Activated T-helper 1 cell treated with anti-CD3 and anti-CD28 coated beads, Interleukin-12 subunit alpha, Interleukin-12 subunit beta, Interleukin-2, Interleukin-4 antibody, amounts not matched to agents 30 ng/mL and 10 ng/mL and 1 ng/mL, durations not matched to agents 14 hours and 24 hours and 36 hours (primary cell): ENCODE data around the gene AMHR2. TPM values are rescaled to one million over a fixed set of nuclear protein-coding genes. Genes with fewer than 3 reads are reported as not detected.

Experiments used
- DNase-seq: peaks from one replicate; pipeline ENCODE4 v3.0.0; 2021; ENCODE audit warnings: low spot score
- H3K27ac Mint-ChIP-seq: one replicate; pipeline ENCODE4 v1.8.0; 2021; ENCODE audit warnings: mild to moderate bottlenecking, mixed read lengths
- H3K27me3 Mint-ChIP-seq: one replicate; pipeline ENCODE4 v1.8.0; 2022; ENCODE audit warnings: mild to moderate bottlenecking, moderate library complexity, mixed read lengths; ENCODE audit not compliant: insufficient read depth
- H3K36me3 Mint-ChIP-seq: one replicate; pipeline ENCODE4 v1.8.0; 2021; ENCODE audit warnings: low read depth, mixed read lengths
- H3K4me1 Mint-ChIP-seq: one replicate; pipeline ENCODE4 v1.8.0; 2021; ENCODE audit warnings: low read depth, mixed read lengths
- H3K4me3 Mint-ChIP-seq: one replicate; pipeline ENCODE4 v1.8.0; 2021; ENCODE audit warnings: mild to moderate bottlenecking, moderate library complexity, mixed read lengths
- H3K9me3 Mint-ChIP-seq: one replicate; pipeline ENCODE4 v1.8.0; 2021; ENCODE audit warnings: mixed read lengths
- intact Hi-C: fragments of 100-400 bp; cut with micrococcal nuclease; formaldehyde crosslinking; loops from one replicate; pipeline ENCODE4 v1.15.1; 2024
- total RNA-seq: library from RNA; stranded (reverse); gene quantifications from 2 replicates; pipeline ENCODE4 v1.2.3, GENCODE V29; 2022

The AMHR2 gene
- total RNA-seq, 1 donor from 2014 or later: not detected

- peaks cover 66% of the 10 kb centered on the region for H3K36me3 Mint-ChIP-seq
- intact Hi-C loops: no loop called here
- no peak overlapping the region for H3K27ac Mint-ChIP-seq
- no peak overlapping the region for H3K4me3 Mint-ChIP-seq
- H3K4me1 Mint-ChIP-seq: no peaks in the 10 kb centered on the region
- no peaks in the 10 kb centered on the region for H3K27me3 Mint-ChIP-seq
- no peak for DNase-seq
- H3K9me3 Mint-ChIP-seq: no peaks in the 10 kb centered on the region
Measured at GRCh38 chr12:53480491-53481442, 57.1 kb downstream of the AMHR2 start.

Other genes starting within 250 kb of the AMHR2 start
- 48.1 and 52.8 TPM in 2 replicates for gene ZNF740, start 243.1 kb upstream of the AMHR2 start, total RNA-seq
- gene CSAD, start 242.9 kb upstream of the AMHR2 start, total RNA-seq: 21.7 and 22.6 TPM in 2 replicates
- gene ITGB7, start 216.6 kb upstream of the AMHR2 start, total RNA-seq: 258 and 266 TPM in 2 replicates
- gene RARG, start 191.6 kb upstream of the AMHR2 start, total RNA-seq: 58.6 and 61.6 TPM in 2 replicates
- gene ESPL1, start 155.6 kb upstream of the AMHR2 start, total RNA-seq: 61.2 and 68.4 TPM in 2 replicates
- gene PFDN5, start 128.3 kb upstream of the AMHR2 start, total RNA-seq: 344 and 350 TPM in 2 replicates
- gene MYG1, start 124.2 kb upstream of the AMHR2 start, total RNA-seq: 107 and 111 TPM in 2 replicates
- gene AAAS, start 102.2 kb upstream of the AMHR2 start, total RNA-seq: 81.4 and 85.7 TPM in 2 replicates
- not detected in 2 replicates for gene SP7, start 87.5 kb upstream of the AMHR2 start, total RNA-seq
- 65.6 and 66.0 TPM in 2 replicates for gene SP1, start 43.7 kb upstream of the AMHR2 start, total RNA-seq
- gene PRR13, start 17.9 kb downstream of the AMHR2 start, total RNA-seq: 206 and 219 TPM in 2 replicates
- 865 and 896 TPM in 2 replicates for gene PCBP2, start 28.2 kb downstream of the AMHR2 start, total RNA-seq
- 15.7 and 18.4 TPM in 2 replicates for gene MAP3K12, start 75.6 kb downstream of the AMHR2 start, total RNA-seq
- 47.7 and 48.2 TPM in 2 replicates for gene TARBP2, start 77.4 kb downstream of the AMHR2 start, total RNA-seq
- gene NPFF, start 83.6 kb downstream of the AMHR2 start, total RNA-seq: 0.44 TPM in 1 of 2 replicates, not detected in the other
- 21.5 and 25.9 TPM in 2 replicates for gene ATF7, start 202.5 kb downstream of the AMHR2 start, total RNA-seq